LNCaP clone FGC (cell line): Measurements from ENCODE around the gene LRRC23.
A peak's percentile ranks its signal among the peaks of the same experiment; 100 is the strongest.

ENCODE experiments used
- DNase-seq: peaks from one replicate; pipeline ENCODE4 v3.0.0-alpha.2; 2011; ENCODE audit warnings: low read depth
- H3K4me3 ChIP-seq: 2 replicates; pipeline ENCODE4 v1.5.1; 2011; ENCODE audit warnings: mild to moderate bottlenecking, low read depth, low read length, control low read depth
- CTCF ChIP-seq: IDR thresholded peaks from 2 replicates; pipeline ENCODE4 v1.5.1; 2012; ENCODE audit warnings: mild to moderate bottlenecking; ENCODE audit not compliant: control insufficient read depth, insufficient read depth; ENCODE audit errors: extremely low read depth

The LRRC23 gene

GRCh38 chr12:6943389-6943721 lies 38.7 kb downstream of the LRRC23 start:
- peak overlapping the region; percentile 85 for H3K4me3 ChIP-seq
- peak; percentile 86 for DNase-seq
- TF ChIP-seq CTCF = no peak

- TF ChIP-seq CTCF = no peak
- H3K4me3 ChIP-seq = peak within 1 kb of the TSS; percentile 85
- DNase-seq = peak; percentile 65
Measured at GRCh38 chr12:6943722-6944380, 39.2 kb downstream of the LRRC23 start, which contains the start of the genes C12orf57 and RNU7-1. TSS of gene C12orf57 (plus strand) at chr12:6944022. CDS start at chr12:6944122, 100 bp downstream. TSS of gene RNU7-1 (plus strand) at chr12:6943816.

GRCh38 chr12:6944381-6945186 lies 40.0 kb downstream of the LRRC23 start:
- H3K4me3 ChIP-seq = peak overlapping the region; percentile 85
- peak; percentile 94 for TF ChIP-seq CTCF
- peak; percentile 90 for DNase-seq

- peak overlapping the region; percentile 85 for H3K4me3 ChIP-seq
- TF ChIP-seq CTCF = no peak
- DNase-seq = no peak
Measured at GRCh38 chr12:6945613-6946012, 41.0 kb downstream of the LRRC23 start.

- TF ChIP-seq CTCF = 0 out of 2 replicates have a peak, but pooled peaks have one; percentile 7
- DNase-seq = peak; percentile 97
- peak overlapping the region; percentile 85 for H3K4me3 ChIP-seq
Measured at GRCh38 chr12:6946033-6946919, 41.7 kb downstream of the LRRC23 start.

GRCh38 chr12:6946920-6947374 lies 42.3 kb downstream of the LRRC23 start:
- peak overlapping the region; percentile 68 for H3K4me3 ChIP-seq
- TF ChIP-seq CTCF = no peak
- no peak for DNase-seq
